ENCODE data around the gene FBXL4. TPM values are rescaled to one million over a fixed set of nuclear protein-coding genes. Genes with fewer than 3 reads are reported as not detected.

FBXL4 gene
- polyA plus RNA-seq, 1 of the 3 experiments (the other 2 are of a cell fraction) = 8.1 TPM

DNA sequence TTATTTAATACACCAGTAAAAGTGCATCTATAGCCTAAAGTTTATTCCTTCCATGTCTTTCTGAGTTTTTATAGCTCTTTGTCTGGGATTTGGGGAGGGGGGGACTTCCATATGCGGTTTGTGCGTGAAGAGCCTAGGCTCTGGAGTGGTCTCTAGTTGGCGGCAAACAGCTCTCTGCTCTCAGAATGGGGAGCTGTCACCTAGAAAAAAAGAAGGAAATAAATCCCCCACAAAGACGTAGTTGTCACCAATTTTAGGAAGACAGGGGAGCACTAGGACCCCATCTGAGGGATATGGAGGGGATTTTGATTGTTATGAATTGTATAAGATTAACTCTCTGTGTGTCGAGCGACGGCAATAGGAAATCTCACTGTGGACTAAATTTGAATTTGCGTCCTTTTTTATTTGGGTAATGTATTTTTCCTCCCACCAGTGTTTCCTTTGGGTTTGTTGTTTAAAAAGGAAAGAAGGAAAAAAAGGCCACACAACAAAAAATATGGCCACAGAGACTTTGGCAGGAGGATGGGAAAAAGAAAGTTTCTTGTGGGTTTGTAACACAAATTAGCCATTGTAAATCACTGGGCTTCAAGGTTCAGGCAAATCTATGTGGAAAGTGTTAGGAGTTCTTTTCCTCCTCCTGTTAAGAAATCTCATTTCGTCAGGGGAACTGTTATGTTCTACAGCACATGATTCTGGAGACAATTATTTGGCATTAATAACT, 106.0 kb downstream of the FBXL4 start:
- POLR2A ChIA-PET = no interaction called here
- CTCF ChIA-PET = interaction anchor here (0.6 to 2.5 kb wide), 4 partner anchors 9 to 1401 kb away, joined by 3 to 9 read pairs (median 8); no protein-coding TSS in a partner anchor
- Histone ChIP-seq H3K9me3 (no peaks in the 10 kb centered on the region), H3K9me2 (no peaks in the 10 kb centered on the region), H3K27ac (ENCODE audit: low read depth in 2 of 2, low read length in 1 of 2) (no peak overlapping the region), H3K4me3 (ENCODE audit: low read depth in 2 of 2, low read length in 1 of 2) (no peak overlapping the region), H3K36me3 (replicated peaks in 1 of 2; ENCODE audit: control insufficient read depth in 1 of 2, insufficient read depth in 2 of 2, low read length in 1 of 2) (no peaks in the 10 kb centered on the region), H3K4me1 (ENCODE audit: control insufficient read depth in 1 of 2, insufficient read depth in 2 of 2, low read depth in 1 of 2, low read length in 1 of 2) (peaks cover 3 to 5% of the 10 kb centered on the region in 2 experiments; a peak in 2 of 4 replicates), H3K79me2 (ENCODE audit: insufficient read depth) (0 out of 2 replicates have a peak, but pooled peaks cover under 1% of the 10 kb centered on the region), H3K27me3 (ENCODE audit: insufficient read depth) (no peaks in the 10 kb centered on the region), H3F3A (replicated peaks; ENCODE audit: insufficient read depth) (no peaks in the 10 kb centered on the region), H3K4me2 (no peak overlapping the region), H4K20me1 (ENCODE audit: insufficient read depth) (no peaks in the 10 kb centered on the region; the same call in 1 of the 2 replicates), H3K9ac (no peak overlapping the region), H2AFZ (ENCODE audit: low read depth) (no peak overlapping the region)
- DNase-seq = no peak
- 94% methylated on average over 9 of the region's 9 CpGs for WGBS (ENCODE audit: low lambda C conversion rate)
- no peak for TF ChIP-seq NRF1 (IDR thresholded peaks at IDR 0.05; ENCODE audit: low read depth, low read length)

- Histone ChIP-seq H3K36me3 (replicated peaks in 1 of 2; ENCODE audit: control insufficient read depth in 1 of 2, insufficient read depth in 2 of 2, low read length in 1 of 2) (no peaks in the 10 kb centered on the region), H3K4me1 (ENCODE audit: control insufficient read depth in 1 of 2, insufficient read depth in 2 of 2, low read depth in 1 of 2, low read length in 1 of 2) (peaks cover 3 to 5% of the 10 kb centered on the region in 2 experiments; a peak in 2 of 4 replicates), H3K9me2 (no peaks in the 10 kb centered on the region), H3K9me3 (no peaks in the 10 kb centered on the region), H2AFZ (ENCODE audit: low read depth) (no peak overlapping the region), H3K79me2 (ENCODE audit: insufficient read depth) (peaks cover 8% of the 10 kb centered on the region; the same call in 1 of the 2 replicates), H3F3A (replicated peaks; ENCODE audit: insufficient read depth) (no peaks in the 10 kb centered on the region), H3K4me3 (ENCODE audit: low read depth in 2 of 2, low read length in 1 of 2) (no peak overlapping the region), H3K27ac (ENCODE audit: low read depth in 2 of 2, low read length in 1 of 2) (no peak overlapping the region), H3K4me2 (no peak overlapping the region), H3K9ac (no peak overlapping the region), H4K20me1 (ENCODE audit: insufficient read depth) (no peaks in the 10 kb centered on the region; the same call in 1 of the 2 replicates), H3K27me3 (ENCODE audit: insufficient read depth) (no peaks in the 10 kb centered on the region)
- ChIA-PET CTCF (interaction anchor here (1.3 to 2.5 kb wide), 4 partner anchors 279 to 1400 kb away, joined by 3 to 9 read pairs (median 8); no protein-coding TSS in a partner anchor), POLR2A (no interaction called here)
- TF ChIP-seq RAD21 (IDR thresholded peaks at IDR 0.05; ENCODE audit: low read length) (0 out of 2 replicates have a peak, but pooled peaks have one; percentile 9), RFX5 (IDR thresholded peaks at IDR 0.05; ENCODE audit: low read length) (no peak)
- no peak for DNase-seq
Measured at GRCh38 chr6:98840996-98841513, 106.7 kb downstream of the FBXL4 start.

- Histone ChIP-seq H3K4me3 (ENCODE audit: low read depth in 2 of 2, low read length in 1 of 2) (no peak overlapping the region), H3K4me1 (ENCODE audit: control insufficient read depth in 1 of 2, insufficient read depth in 2 of 2, low read depth in 1 of 2, low read length in 1 of 2) (peaks cover 5 to 10% of the 10 kb centered on the region in 2 experiments; a peak in 2 of 4 replicates), H4K20me1 (ENCODE audit: insufficient read depth) (no peaks in the 10 kb centered on the region; the same call in 1 of the 2 replicates), H3K9ac (no peak overlapping the region), H3K9me3 (no peaks in the 10 kb centered on the region), H3K27me3 (ENCODE audit: insufficient read depth) (no peaks in the 10 kb centered on the region), H3K79me2 (ENCODE audit: insufficient read depth) (peaks cover 10% of the 10 kb centered on the region), H3K9me2 (no peaks in the 10 kb centered on the region), H2AFZ (ENCODE audit: low read depth) (no peak overlapping the region), H3F3A (replicated peaks; ENCODE audit: insufficient read depth) (no peaks in the 10 kb centered on the region), H3K27ac (ENCODE audit: low read depth in 2 of 2, low read length in 1 of 2) (no peak overlapping the region), H3K36me3 (replicated peaks in 1 of 2; ENCODE audit: control insufficient read depth in 1 of 2, insufficient read depth in 2 of 2, low read length in 1 of 2) (no peaks in the 10 kb centered on the region), H3K4me2 (no peak overlapping the region)
- CTCF ChIA-PET = interaction anchor here (1.0 to 2.5 kb wide), 10 partner anchors 11 to 1654 kb away, joined by 3 to 9 read pairs (median 4); no protein-coding TSS in a partner anchor
- TF ChIP-seq USF1 (IDR thresholded peaks at IDR 0.05; ENCODE audit: borderline replicate concordance, low read depth) (no peak), NFIC (IDR thresholded peaks at IDR 0.05; ENCODE audit: borderline replicate concordance) (no peak), RXRA (IDR thresholded peaks at IDR 0.05; ENCODE audit: borderline replicate concordance, low read depth) (no peak), PBX3 (IDR thresholded peaks at IDR 0.05) (no peak), FOXM1 (IDR thresholded peaks at IDR 0.05; ENCODE audit: low read depth) (no peak), MXI1 (IDR thresholded peaks at IDR 0.05; ENCODE audit: low read depth, low read length) (no peak), NRF1 (IDR thresholded peaks at IDR 0.05; ENCODE audit: low read depth, low read length) (no peak), TAF1 (IDR thresholded peaks at IDR 0.05; ENCODE audit: borderline replicate concordance, low read depth, low read length) (no peak), RCOR1 (IDR thresholded peaks at IDR 0.05; ENCODE audit: low read length) (no peak), POLR2AphosphoS5 (IDR thresholded peaks at IDR 0.05; ENCODE audit: low read depth, low read length) (no peak), RAD21 (IDR thresholded peaks at IDR 0.05; ENCODE audit: low read length) (no peak), RFX5 (IDR thresholded peaks at IDR 0.05; ENCODE audit: low read length) (no peak), SMC3 (IDR thresholded peaks at IDR 0.05; ENCODE audit: low read depth, low read length) (no peak), CTCF (IDR thresholded peaks at IDR 0.05) (no peak), YY1 (IDR thresholded peaks at IDR 0.05; ENCODE audit: low read depth) (no peak), EZH2phosphoT487 (IDR thresholded peaks at IDR 0.05; ENCODE audit: borderline replicate concordance, low read depth) (no peak)
- TF ChIP-seq, protein P1, sequence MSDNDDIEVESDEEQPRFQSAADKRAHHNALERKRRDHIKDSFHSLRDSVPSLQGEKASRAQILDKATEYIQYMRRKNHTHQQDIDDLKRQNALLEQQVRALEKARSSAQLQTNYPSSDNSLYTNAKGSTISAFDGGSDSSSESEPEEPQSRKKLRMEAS (IDR thresholded peaks at IDR 0.05; ENCODE audit: low read depth) = no peak
- POLR2A ChIA-PET = no interaction called here
- DNase-seq = no peak
- WGBS (ENCODE audit: low lambda C conversion rate) = 89% methylated on average over 6 of the region's 6 CpGs
Measured at GRCh38 chr6:98840385-98840784, 107.4 kb downstream of the FBXL4 start.
